Measurements from ENCODE around the gene IGSF23. TPM values are rescaled to one million over a fixed set of nuclear protein-coding genes. Genes with fewer than 3 reads are reported as not detected.
"Not testable (repeated sequence)": the region's sequence is repeated elsewhere in the genome, so short reads cannot be mapped to it uniquely, and the experiment has no call there.

IGSF23 gene
- total and polyA plus RNA-seq, 2 of the 4 experiments (the other 2 are of a cell fraction) = 0.27 TPM; not detected in 1

GRCh38 chr19:44610497-44610896 is 2.9 kb upstream of the IGSF23 start:
- ChIA-PET POLR2A (ENCODE audit: unreplicated experiment) (interaction anchor here (0.6 kb wide), 1 partner anchor 10 kb away, joined by 6 read pairs; no protein-coding TSS in a partner anchor), CTCF (interaction anchor here (0.7 to 1.5 kb wide), 4 partner anchors 12 to 264 kb away, joined by 3 to 4 read pairs (median 3); partner anchors contain the start of gene PVR)
- H4K8ac ChIP-seq (ENCODE audit: low read depth in 2 of 2, low read length in 2 of 2); H3K27ac ChIP-seq (ENCODE audit: insufficient read depth, low read length); H3K14ac ChIP-seq (replicated peaks; ENCODE audit: low read depth, low read length); dilution Hi-C loops (cut with HindIII; ENCODE audit: low sequenced_read_pairs, unreplicated experiment); H4K20me1 ChIP-seq (ENCODE audit: insufficient read depth, low read length); H3K9me3 ChIP-seq (ENCODE audit: control insufficient read depth, insufficient read depth, low read length); H3K4me1 ChIP-seq (ENCODE audit: control insufficient read depth, insufficient read depth, low read length); H3K27me3 ChIP-seq (ENCODE audit: control insufficient read depth, insufficient read depth, low read length); H3K18ac ChIP-seq (ENCODE audit: low read depth, low read length); in situ Hi-C loops (cut with MboI; ENCODE audit: low sequenced_read_pairs); H3K4me2 ChIP-seq (ENCODE audit: low read depth, low read length); BruUV-seq (replicated peaks); H2AFZ ChIP-seq (replicated peaks; ENCODE audit: low read length, poor library complexity); H3K56ac ChIP-seq (ENCODE audit: extremely low read depth, insufficient read depth, low read length); H4K5ac ChIP-seq (ENCODE audit: low read depth, low read length); H3K9ac ChIP-seq (ENCODE audit: low read depth, low read length); H3K36me3 ChIP-seq (ENCODE audit: control insufficient read depth, insufficient read depth, low read length); H2AK9ac ChIP-seq (replicated peaks; ENCODE audit: low read depth, low read length, poor library complexity); H2AK5ac ChIP-seq (ENCODE audit: low read depth, low read length); H3K79me1 ChIP-seq (ENCODE audit: low read depth in 1 of 2, low read length in 2 of 2); H2BK5ac ChIP-seq (ENCODE audit: low read depth, low read length, poor library complexity, severe bottlenecking); H2BK15ac ChIP-seq (ENCODE audit: low read depth, low read length); H3K23ac ChIP-seq (ENCODE audit: low read depth, low read length); intact Hi-C loops (cut with micrococcal nuclease); H3K4me3 ChIP-seq (ENCODE audit: insufficient read depth, low read depth, low read length): not testable (repeated sequence)
- peak overlapping the region; percentile 24; the same call in 1 of the 2 replicates for H4K91ac ChIP-seq (ENCODE audit: insufficient read depth, low read depth, low read length)
- H3K9me1 ChIP-seq (ENCODE audit: insufficient read depth, low read length) = peaks cover 13% of the 10 kb centered on the region
- no CpG with 5 or more reads among the region's 5 CpGs for WGBS, 2 experiments (ENCODE audit: extremely low coverage in 2 of 2, insufficient read length in 1 of 2)
- TF ChIP-seq SMC3 (IDR thresholded peaks at IDR 0.05; ENCODE audit: low read depth, low read length) = peak; percentile 23; the same call in 1 of the 2 replicates
- peak; percentile 43 for TF ChIP-seq CTCF (conservative IDR thresholded peaks at IDR 0.05; ENCODE audit: low read depth, low read length)
- TF ChIP-seq RAD21 (IDR thresholded peaks at IDR 0.05; ENCODE audit: low read length) = peak; percentile 43
- H3K4ac ChIP-seq (ENCODE audit: low read depth, low read length) = 0 out of 2 replicates have a peak overlapping the region, but pooled peaks have one; percentile 4
- peak; percentile 47 for DNase-seq
- peak; percentile 44; the same call in 1 of the 2 replicates for ATAC-seq (ENCODE audit: low read depth)
- H2BK120ac ChIP-seq (ENCODE audit: low read depth, low read length) = 0 out of 2 replicates have a peak overlapping the region, but pooled peaks have one; percentile 4
- peak overlapping the region; percentile 6; the same call in 1 of the 2 replicates for H2BK20ac ChIP-seq (ENCODE audit: low read depth, low read length)

Data from IMR-90 (cell line).